SK-N-SH (cell line): ENCODE data around the gene NBR1.
A peak's percentile ranks its signal among the peaks of the same experiment; 100 is the strongest.

Source experiments
- CHD2 ChIP-seq: fragments of 150-350 bp; IDR thresholded peaks from 2 replicates; pipeline ENCODE4 v1.6.1; 2018; ENCODE audit warnings: low read length; ENCODE audit not compliant: partially characterized antibody
- EZH2phosphoT487 ChIP-seq: fragments of 200-600 bp; sonication (generic); IDR thresholded peaks from 2 replicates; pipeline ENCODE4 v1.6.1; 2017; ENCODE audit warnings: low read depth, mixed run types, mild to moderate bottlenecking, antibody characterized with exemption, moderate library complexity, borderline replicate concordance
- GABPA ChIP-seq: IDR thresholded peaks from 2 replicates; pipeline ENCODE4 v1.4.0; 2012; ENCODE audit warnings: low read depth, mild to moderate bottlenecking
- MEF2A ChIP-seq: IDR thresholded peaks from 2 replicates; pipeline ENCODE4 v1.4.0; 2012; ENCODE audit warnings: low read depth, borderline replicate concordance
- NRF1 ChIP-seq: IDR thresholded peaks from 2 replicates; pipeline ENCODE4 v1.6.1; 2012; ENCODE audit warnings: low read depth, mild to moderate bottlenecking, low read length
- POLR2AphosphoS5 ChIP-seq: IDR thresholded peaks from 2 replicates; pipeline ENCODE4 v1.6.1; 2012; ENCODE audit warnings: low read depth, low read length
- RAD21 ChIP-seq: IDR thresholded peaks from 2 replicates; pipeline ENCODE4 v1.6.1; 2012; ENCODE audit warnings: mild to moderate bottlenecking, low read length
- RFX5 ChIP-seq: IDR thresholded peaks from 2 replicates; pipeline ENCODE4 v1.6.1; 2012; ENCODE audit warnings: mild to moderate bottlenecking, improper control_type of control experiment, low read length
- SIN3A ChIP-seq: IDR thresholded peaks from 2 replicates; pipeline ENCODE4 v1.6.1; 2012; ENCODE audit warnings: low read depth, mild to moderate bottlenecking, low read length, moderate library complexity, borderline replicate concordance
- SMC3 ChIP-seq: IDR thresholded peaks from 2 replicates; pipeline ENCODE4 v1.6.1; 2012; ENCODE audit warnings: low read depth, low read length, improper control_type of control experiment
- USF2 ChIP-seq: fragments of 150-350 bp; IDR thresholded peaks from 2 replicates; pipeline ENCODE4 v1.6.1; 2017; ENCODE audit warnings: antibody characterized with exemption, low read length, low read depth, borderline replicate concordance
- YY1 ChIP-seq: IDR thresholded peaks from 2 replicates; pipeline ENCODE4 v1.4.0; 2012; ENCODE audit warnings: low read depth, mild to moderate bottlenecking
- TF ChIP-seq, protein P1 (sequence below): fragments of 200-600 bp; sonication (generic); IDR thresholded peaks from 2 replicates; pipeline ENCODE4 v1.6.1; 2017; ENCODE audit warnings: antibody characterized with exemption, mild to moderate bottlenecking, moderate library complexity
- TF ChIP-seq, protein P2 (sequence below): fragments of 150-350 bp; IDR thresholded peaks from 2 replicates; pipeline ENCODE4 v1.6.1; 2016; ENCODE audit warnings: mild to moderate bottlenecking, low read depth, low read length

GRCh38 chr17:43125133-43125966 is 45.7 kb upstream of the NBR1 start, which contains the start of gene BRCA1:
- TF ChIP-seq SMC3 = no peak
- TF ChIP-seq, protein P1, sequence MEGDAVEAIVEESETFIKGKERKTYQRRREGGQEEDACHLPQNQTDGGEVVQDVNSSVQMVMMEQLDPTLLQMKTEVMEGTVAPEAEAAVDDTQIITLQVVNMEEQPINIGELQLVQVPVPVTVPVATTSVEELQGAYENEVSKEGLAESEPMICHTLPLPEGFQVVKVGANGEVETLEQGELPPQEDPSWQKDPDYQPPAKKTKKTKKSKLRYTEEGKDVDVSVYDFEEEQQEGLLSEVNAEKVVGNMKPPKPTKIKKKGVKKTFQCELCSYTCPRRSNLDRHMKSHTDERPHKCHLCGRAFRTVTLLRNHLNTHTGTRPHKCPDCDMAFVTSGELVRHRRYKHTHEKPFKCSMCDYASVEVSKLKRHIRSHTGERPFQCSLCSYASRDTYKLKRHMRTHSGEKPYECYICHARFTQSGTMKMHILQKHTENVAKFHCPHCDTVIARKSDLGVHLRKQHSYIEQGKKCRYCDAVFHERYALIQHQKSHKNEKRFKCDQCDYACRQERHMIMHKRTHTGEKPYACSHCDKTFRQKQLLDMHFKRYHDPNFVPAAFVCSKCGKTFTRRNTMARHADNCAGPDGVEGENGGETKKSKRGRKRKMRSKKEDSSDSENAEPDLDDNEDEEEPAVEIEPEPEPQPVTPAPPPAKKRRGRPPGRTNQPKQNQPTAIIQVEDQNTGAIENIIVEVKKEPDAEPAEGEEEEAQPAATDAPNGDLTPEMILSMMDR = no peak
- TF ChIP-seq MEF2A = no peak
- no peak for TF ChIP-seq RAD21
- TF ChIP-seq RFX5 = peak; percentile 79
- peak; percentile 6; the same call in 1 of the 2 replicates for TF ChIP-seq YY1
- peak; percentile 70 for TF ChIP-seq NRF1
- TF ChIP-seq GABPA = peak; percentile 79
- TF ChIP-seq POLR2AphosphoS5 = peak; percentile 92
- TF ChIP-seq SIN3A = peak; percentile 97
- peak; percentile 47 for TF ChIP-seq CHD2
- no peak for TF ChIP-seq USF2
- TF ChIP-seq, protein P2, sequence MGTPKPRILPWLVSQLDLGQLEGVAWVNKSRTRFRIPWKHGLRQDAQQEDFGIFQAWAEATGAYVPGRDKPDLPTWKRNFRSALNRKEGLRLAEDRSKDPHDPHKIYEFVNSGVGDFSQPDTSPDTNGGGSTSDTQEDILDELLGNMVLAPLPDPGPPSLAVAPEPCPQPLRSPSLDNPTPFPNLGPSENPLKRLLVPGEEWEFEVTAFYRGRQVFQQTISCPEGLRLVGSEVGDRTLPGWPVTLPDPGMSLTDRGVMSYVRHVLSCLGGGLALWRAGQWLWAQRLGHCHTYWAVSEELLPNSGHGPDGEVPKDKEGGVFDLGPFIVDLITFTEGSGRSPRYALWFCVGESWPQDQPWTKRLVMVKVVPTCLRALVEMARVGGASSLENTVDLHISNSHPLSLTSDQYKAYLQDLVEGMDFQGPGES = peak; percentile 58; the same call in 1 of the 2 replicates
- TF ChIP-seq EZH2phosphoT487 = no peak
